A549 (cell line): ENCODE measurements around the gene HOXB4. TPM values are rescaled to one million over a fixed set of nuclear protein-coding genes. Genes with fewer than 3 reads are reported as not detected.

ENCODE experiments used
- ATAC-seq, 2 experiments: fragments of 200-7000 bp in 1 of 2; fragments of >200 bp in 1 of 2; cut with Nextera tagmentation in 1 of 2; cut with Tn5 transposase in 1 of 2; 3 replicates each; pipeline versions ENCODE4 v1.8.0 to v1.9.1; 2018 to 2020; ENCODE audit warnings: mild to moderate bottlenecking in 1 of 2, moderate library complexity in 1 of 2
- CTCF ChIA-PET: fragments of 300-600 bp; sonication (Branson Sonifier 250); formaldehyde crosslinking; extraction: SDS; loops from one replicate; lab custom pipeline; 2021; ENCODE audit warnings: antibody characterized with exemption, inconsistent platforms; lab: Yijun Ruan, JAX
- POLR2A ChIA-PET: fragments of 350-600 bp; formaldehyde crosslinking; extraction: SDS; loops from one replicate; lab custom pipeline; 2021; ENCODE audit warnings: antibody characterized with exemption, inconsistent platforms; lab: Yijun Ruan, JAX
- DNase-seq, 2 experiments: peaks; one replicate each; pipeline versions ENCODE4 v3.0.0 to v3.0.0-alpha.2; 2011 to 2016; ENCODE audit warnings: low read depth in 1 of 2, low spot score in 1 of 2
- FAIRE-seq: peaks from 2 replicates; lab custom pipeline; 2011; peaks lifted over from hg19 to GRCh38; lab: Jason Lieb, UNC
- H3K27ac ChIP-seq, 2 experiments: fragments of >200 bp; sonication (Bioruptor Twin); formaldehyde crosslinking; 3 replicates each; pipeline ENCODE4 v1.5.1; 2016 to 2017
- H3K4me1 ChIP-seq: fragments of >200 bp; sonication (Bioruptor Twin); formaldehyde crosslinking; 3 replicates; pipeline ENCODE4 v1.6.1; 2016
- H3K4me2 ChIP-seq: fragments of >200 bp; sonication (Bioruptor Twin); formaldehyde crosslinking; 3 replicates; pipeline ENCODE4 v1.6.1; 2016
- H3K4me3 ChIP-seq: fragments of >200 bp; sonication (Bioruptor Twin); formaldehyde crosslinking; 3 replicates; pipeline ENCODE4 v1.5.1; 2016
- H3K9me3 ChIP-seq: fragments of >200 bp; sonication (Bioruptor Twin); formaldehyde crosslinking; 3 replicates; pipeline ENCODE4 v1.6.1; 2016
- BHLHE40 ChIP-seq: IDR thresholded peaks from 2 replicates; pipeline ENCODE4 v1.6.1; 2012; ENCODE audit warnings: low read depth, low read length, inconsistent platforms
- CHD2 ChIP-seq: fragments of 150-350 bp; IDR thresholded peaks from 2 replicates; pipeline ENCODE4 v1.6.1; 2014; ENCODE audit warnings: low read length; ENCODE audit not compliant: partially characterized antibody
- FOSL2 ChIP-seq, 2 experiments: fragments of 450-650 bp in 1 of 2; fragments of >200 bp in 1 of 2; sonication (Bioruptor Twin) in 1 of 2; formaldehyde crosslinking; IDR thresholded peaks; 2 replicates each; pipeline versions ENCODE4 v1.5.0 to v1.6.1; 2016 to 2020; ENCODE audit warnings: mild to moderate bottlenecking in 1 of 2, moderate library complexity in 1 of 2
- FOXS1 ChIP-seq: fragments of 250-450 bp; sonication (Bioruptor Pico); IDR thresholded peaks from 2 replicates; pipeline ENCODE4 v1.5.0; 2020; ENCODE audit warnings: mild to moderate bottlenecking, moderate library complexity
- NPAS2 ChIP-seq: fragments of 250-450 bp; sonication (Bioruptor Pico); IDR thresholded peaks from 2 replicates; pipeline ENCODE4 v1.8.0; 2022; ENCODE audit warnings: mild to moderate bottlenecking, moderate library complexity, borderline replicate concordance
- NR3C1 ChIP-seq: fragments of >200 bp; sonication (Bioruptor Twin); formaldehyde crosslinking; IDR thresholded peaks from 3 replicates; pipeline ENCODE4 v1.6.1; 2017
- POLR2AphosphoS2 ChIP-seq: conservative IDR thresholded peaks from 2 replicates; pipeline ENCODE4 v1.6.1; 2012; ENCODE audit warnings: low read length, improper control_type of control experiment, inconsistent platforms
- RARB ChIP-seq: fragments of 250-450 bp; sonication (Bioruptor Pico); IDR thresholded peaks from 2 replicates; pipeline ENCODE4 v1.8.0; 2021; ENCODE audit warnings: mild to moderate bottlenecking, moderate library complexity
- RNF2 ChIP-seq: fragments of 200-600 bp; sonication (generic); IDR thresholded peaks from 2 replicates; pipeline ENCODE4 v1.6.1; 2016; ENCODE audit warnings: low read depth, mild to moderate bottlenecking, antibody characterized with exemption, moderate library complexity, borderline replicate concordance
- SREBF2 ChIP-seq: fragments of 450-650 bp; IDR thresholded peaks from 2 replicates; pipeline ENCODE4 v1.6.1; 2014; ENCODE audit warnings: mild to moderate bottlenecking, moderate library complexity
- ZFP36 ChIP-seq: fragments of 450-650 bp; IDR thresholded peaks from 2 replicates; pipeline ENCODE4 v1.6.1; 2014; ENCODE audit warnings: borderline replicate concordance; ENCODE audit not compliant: partially characterized antibody
- ZNF302 ChIP-seq: fragments of 250-450 bp; sonication (Bioruptor Pico); IDR thresholded peaks from 2 replicates; pipeline ENCODE4 v1.9.0; 2021; ENCODE audit warnings: inconsistent platforms, mild to moderate bottlenecking, moderate library complexity
- WGBS: methylation state at CpG from one replicate; pipeline ENCODE4 v1.1.6; 2017; ENCODE audit errors: missing lambda C conversion rate; 5-methylcytosine and 5-hydroxymethylcytosine counted together
- polyA plus RNA-seq, 4 experiments: library from polyadenylated mRNA; depleted of rRNA in 3 of 4; stranded (reverse); fragments of >200 nt; fragmentation: RNase III in 1 of 4; extraction: RNeasy Plus Mini Kit Qiagen cat#74134 plus additional on column Dnase treatment in 1 of 4; gene quantifications; 2 replicates in 3 of 4; 3 replicates in 1 of 4; pipeline ENCODE4 v1.2.3, GENCODE V29; 2011 to 2017
- TF ChIP-seq, protein P1 (sequence below): fragments of 200-600 bp; sonication (generic); IDR thresholded peaks from 2 replicates; pipeline ENCODE4 v1.6.1; 2016; ENCODE audit warnings: antibody characterized with exemption, mild to moderate bottlenecking, moderate library complexity
- TF ChIP-seq, protein P2 (sequence below): fragments of 250-450 bp; sonication (Bioruptor Pico); IDR thresholded peaks from 2 replicates; pipeline ENCODE4 v1.5.0; 2021; ENCODE audit warnings: mild to moderate bottlenecking, moderate library complexity, borderline replicate concordance

HOXB4 gene
- polyA plus RNA-seq, 2 of the 4 experiments (the other 2 are of a cell fraction) = 0.30 to 0.74 TPM

DNA sequence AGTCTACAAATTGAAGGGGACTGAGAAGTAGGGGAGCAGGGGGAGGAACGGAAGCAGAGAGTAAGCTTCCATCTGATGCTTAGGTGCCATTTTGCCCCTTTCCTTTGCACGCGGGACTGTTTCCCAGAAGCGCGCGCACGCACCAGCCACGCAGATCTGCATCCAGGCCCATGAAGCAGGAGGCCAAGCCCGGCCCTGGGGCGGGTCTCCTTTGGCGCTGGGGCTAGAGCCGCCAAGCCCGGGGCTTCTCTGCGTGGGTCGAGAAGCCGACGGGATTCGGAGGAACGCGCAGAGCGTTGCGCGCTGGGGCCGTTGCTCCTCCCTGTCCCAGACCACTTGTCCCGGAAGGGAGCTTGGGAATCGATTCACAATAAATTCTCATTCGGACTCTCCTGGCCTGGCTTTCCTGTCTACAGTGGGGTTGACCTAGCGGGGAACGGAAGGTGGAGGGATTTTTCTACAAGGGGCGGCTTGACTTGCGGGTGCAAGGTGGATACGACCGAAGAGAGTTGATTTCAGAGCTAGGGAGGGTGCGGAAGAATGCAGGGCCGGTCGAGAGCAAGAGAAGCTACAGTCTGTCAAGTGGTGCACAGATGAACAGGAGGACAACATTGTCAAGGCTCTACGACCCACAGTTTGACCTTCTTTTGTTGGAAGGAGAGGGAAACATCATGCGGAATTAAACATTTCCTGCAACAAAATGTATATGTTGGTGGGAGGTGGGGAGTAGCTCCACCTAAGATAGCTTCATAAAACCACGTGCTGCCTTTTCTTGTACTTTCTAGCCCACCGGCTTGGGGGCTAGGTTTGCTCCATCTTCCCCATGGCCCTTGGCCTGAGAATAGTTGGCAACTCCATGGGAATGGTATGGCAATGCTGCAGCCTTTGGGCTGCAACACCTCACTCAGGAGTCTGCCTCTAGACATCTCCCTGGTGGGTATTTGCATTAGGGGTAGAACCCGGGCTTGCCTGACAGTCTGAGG is 43.6 kb upstream of the HOXB4 start (continued):
- no peak for TF ChIP-seq RARB (CRISPR knock-in tag)
- no peak for TF ChIP-seq NR3C1
- TF ChIP-seq NPAS2 (CRISPR knock-in tag) = no peak
- no peak for TF ChIP-seq BHLHE40
- no peak for TF ChIP-seq ZNF302 (CRISPR knock-in tag)
- no peak for TF ChIP-seq FOSL2 (IDR thresholded peaks at IDR 0.05)
- TF ChIP-seq FOSL2 (CRISPR knock-in tag; IDR thresholded peaks at IDR 0.05) = no peak
- no peak for TF ChIP-seq FOXS1 (CRISPR knock-in tag)
- TF ChIP-seq, protein P1, sequence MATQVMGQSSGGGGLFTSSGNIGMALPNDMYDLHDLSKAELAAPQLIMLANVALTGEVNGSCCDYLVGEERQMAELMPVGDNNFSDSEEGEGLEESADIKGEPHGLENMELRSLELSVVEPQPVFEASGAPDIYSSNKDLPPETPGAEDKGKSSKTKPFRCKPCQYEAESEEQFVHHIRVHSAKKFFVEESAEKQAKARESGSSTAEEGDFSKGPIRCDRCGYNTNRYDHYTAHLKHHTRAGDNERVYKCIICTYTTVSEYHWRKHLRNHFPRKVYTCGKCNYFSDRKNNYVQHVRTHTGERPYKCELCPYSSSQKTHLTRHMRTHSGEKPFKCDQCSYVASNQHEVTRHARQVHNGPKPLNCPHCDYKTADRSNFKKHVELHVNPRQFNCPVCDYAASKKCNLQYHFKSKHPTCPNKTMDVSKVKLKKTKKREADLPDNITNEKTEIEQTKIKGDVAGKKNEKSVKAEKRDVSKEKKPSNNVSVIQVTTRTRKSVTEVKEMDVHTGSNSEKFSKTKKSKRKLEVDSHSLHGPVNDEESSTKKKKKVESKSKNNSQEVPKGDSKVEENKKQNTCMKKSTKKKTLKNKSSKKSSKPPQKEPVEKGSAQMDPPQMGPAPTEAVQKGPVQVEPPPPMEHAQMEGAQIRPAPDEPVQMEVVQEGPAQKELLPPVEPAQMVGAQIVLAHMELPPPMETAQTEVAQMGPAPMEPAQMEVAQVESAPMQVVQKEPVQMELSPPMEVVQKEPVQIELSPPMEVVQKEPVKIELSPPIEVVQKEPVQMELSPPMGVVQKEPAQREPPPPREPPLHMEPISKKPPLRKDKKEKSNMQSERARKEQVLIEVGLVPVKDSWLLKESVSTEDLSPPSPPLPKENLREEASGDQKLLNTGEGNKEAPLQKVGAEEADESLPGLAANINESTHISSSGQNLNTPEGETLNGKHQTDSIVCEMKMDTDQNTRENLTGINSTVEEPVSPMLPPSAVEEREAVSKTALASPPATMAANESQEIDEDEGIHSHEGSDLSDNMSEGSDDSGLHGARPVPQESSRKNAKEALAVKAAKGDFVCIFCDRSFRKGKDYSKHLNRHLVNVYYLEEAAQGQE = no peak

DNA sequence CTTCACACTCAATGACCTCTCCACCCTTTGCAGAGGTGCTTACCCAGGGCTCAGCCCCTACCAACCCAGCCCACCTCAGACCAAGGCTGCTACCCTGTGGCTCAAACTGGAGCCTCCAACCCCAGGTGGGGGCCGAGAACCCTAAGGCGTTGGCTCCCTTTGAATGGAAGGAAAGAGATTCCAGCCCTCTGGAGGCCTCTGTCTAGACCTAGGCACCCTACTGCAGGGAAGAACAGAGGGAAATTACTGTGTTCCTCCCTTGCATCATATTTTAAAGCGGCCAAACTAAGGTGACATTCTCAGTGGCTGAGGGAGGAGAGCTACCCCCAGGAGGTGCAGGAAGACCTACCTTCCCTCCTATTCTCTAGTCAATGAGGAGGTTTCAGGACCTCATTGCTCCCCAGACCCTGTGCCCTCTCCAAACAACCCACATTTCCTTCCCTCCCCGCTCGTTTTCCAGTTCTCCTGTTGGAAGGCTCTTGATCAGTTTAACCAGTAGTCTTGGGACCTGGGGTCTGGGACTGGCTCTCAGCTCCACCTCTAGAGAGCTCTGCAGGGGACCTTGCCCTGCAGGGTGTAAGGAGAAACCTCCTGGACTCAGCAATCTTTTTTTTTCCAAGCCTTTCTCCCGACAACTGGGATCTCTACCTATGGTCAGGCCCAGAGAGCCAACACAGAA is 42.5 kb upstream of the HOXB4 start:
- POLR2A ChIA-PET = no interaction called here
- TF ChIP-seq, protein P2, sequence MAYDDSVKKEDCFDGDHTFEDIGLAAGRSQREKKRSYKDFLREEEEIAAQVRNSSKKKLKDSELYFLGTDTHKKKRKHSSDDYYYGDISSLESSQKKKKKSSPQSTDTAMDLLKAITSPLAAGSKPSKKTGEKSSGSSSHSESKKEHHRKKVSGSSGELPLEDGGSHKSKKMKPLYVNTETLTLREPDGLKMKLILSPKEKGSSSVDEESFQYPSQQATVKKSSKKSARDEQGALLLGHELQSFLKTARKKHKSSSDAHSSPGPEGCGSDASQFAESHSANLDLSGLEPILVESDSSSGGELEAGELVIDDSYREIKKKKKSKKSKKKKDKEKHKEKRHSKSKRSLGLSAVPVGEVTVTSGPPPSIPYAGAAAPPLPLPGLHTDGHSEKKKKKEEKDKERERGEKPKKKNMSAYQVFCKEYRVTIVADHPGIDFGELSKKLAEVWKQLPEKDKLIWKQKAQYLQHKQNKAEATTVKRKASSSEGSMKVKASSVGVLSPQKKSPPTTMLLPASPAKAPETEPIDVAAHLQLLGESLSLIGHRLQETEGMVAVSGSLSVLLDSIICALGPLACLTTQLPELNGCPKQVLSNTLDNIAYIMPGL (CRISPR knock-in tag) = no peak
- TF ChIP-seq CHD2 (no peak), POLR2AphosphoS2 (no peak), ZFP36 (no peak), BHLHE40 (no peak), SREBF2 (no peak), NR3C1 (no peak), RNF2 (no peak)
- no peak overlapping the region for H3K27ac ChIP-seq
- CTCF ChIA-PET = interaction anchor here (0.7 to 9.7 kb wide), 12 partner anchors 8 to 594 kb away, joined by 3 to 84 read pairs (median 7); no protein-coding TSS in a partner anchor
- no peak overlapping the region for H3K4me2 ChIP-seq
- ATAC-seq (no peak), DNase-seq (no peak), FAIRE-seq (no peak)
- no peaks in the 10 kb centered on the region for H3K9me3 ChIP-seq
- 84% methylated on average over 6 of the region's 6 CpGs for WGBS
- H3K4me3 ChIP-seq = no peak overlapping the region
- peaks cover 15% of the 10 kb centered on the region for H3K4me1 ChIP-seq
